Activated CD4-positive, CD25-positive, alpha-beta regulatory T cell treated with anti-CD3 and anti-CD28 coated beads, Interleukin-2, amount 50 U/mL, for 16 hours (primary cell): ENCODE results near the gene PRKAR1B.

Experiments
- DNase-seq: peaks from one replicate; pipeline ENCODE4 v3.0.0-alpha.2; 2020; ENCODE audit warnings: low read depth, low spot score

PRKAR1B gene

GRCh38 chr7:739983-740942, 13.2 kb upstream of the PRKAR1B start:
- DNase-seq, result no peak

DNA sequence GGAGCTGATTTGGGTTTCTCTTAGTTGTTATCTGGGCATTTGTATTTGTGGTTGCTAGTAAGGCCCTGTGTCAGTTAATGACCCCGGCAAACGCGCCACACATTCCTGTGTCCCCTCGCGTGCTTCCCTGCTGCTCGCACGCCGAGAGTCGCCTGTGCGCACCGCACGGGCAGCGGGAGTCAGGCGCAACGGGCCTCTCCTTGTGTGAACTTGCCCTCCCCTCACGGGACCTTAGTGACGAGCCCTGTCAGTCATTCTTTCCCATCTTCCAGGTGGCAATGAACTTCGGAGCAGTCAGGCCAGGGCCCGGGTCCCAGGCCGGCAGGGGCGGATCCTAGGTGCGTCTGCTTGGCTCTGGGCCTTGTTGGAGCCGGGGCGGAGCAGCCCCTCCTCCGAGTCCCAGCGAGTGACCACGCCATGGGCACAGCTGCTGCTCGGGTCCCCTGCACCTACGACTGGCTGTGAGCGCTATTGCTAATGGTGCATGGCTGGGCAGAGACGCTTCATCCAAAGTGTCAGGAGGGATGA, 12.4 kb upstream of the PRKAR1B start:
- no peak for DNase-seq

DNA sequence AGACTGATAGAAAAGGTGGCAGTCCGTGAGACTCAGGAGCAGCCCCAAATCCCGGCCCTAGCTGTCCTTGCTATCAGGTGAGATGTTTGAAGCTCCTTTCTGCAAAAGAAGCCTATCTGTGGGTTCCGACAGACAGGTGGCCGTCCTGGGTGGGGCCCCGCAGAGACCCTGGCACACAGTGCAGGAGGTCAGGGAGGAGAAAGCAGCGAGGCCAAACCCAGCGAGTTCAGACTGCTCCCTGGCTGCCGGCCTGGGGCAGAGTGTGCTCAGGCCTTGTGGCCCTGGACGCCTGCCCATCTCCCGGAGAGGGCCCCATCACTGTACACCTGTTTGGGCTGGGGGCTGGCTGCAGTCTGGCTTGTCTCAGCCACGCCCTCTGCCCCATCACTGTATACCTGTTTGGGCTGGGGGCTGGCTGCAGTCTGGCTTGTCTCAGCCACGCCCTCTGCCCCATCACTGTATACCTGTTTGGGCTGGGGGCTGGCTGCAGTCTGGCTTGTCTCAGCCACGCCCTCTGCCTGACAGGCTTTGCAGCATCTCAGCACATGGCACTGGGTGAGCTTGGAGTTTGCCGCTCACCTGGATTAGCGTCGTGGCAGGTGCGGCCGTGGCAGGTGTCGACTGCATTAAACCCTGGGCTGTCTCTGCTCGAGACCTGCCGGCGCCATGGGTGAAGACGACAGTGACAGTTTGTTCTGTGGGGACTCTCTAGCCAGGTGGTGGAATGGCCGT, 11.8 kb upstream of the PRKAR1B start:
- DNase-seq, result no peak

GRCh38 chr7:738241-738640, 11.2 kb upstream of the PRKAR1B start:
- DNase-seq, result no peak

DNA sequence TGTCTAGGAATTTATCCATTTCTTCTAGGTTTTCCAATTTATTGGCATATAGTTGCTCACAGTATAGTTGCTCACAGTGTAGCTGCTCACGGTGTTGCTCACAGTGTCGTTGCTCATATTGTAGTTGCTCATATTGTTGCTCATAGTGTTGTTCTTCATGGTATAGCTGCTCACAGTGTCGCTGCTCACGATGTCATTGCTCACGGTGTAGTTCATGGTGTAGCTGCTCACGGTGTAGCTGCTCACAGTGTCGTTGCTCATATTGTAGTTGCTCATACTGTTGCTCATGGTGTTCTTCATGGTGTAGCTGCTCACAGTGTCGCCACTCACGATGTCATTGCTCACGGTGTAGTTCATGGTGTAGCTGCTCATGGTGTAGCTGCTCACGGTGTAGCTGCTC, 7.7 kb upstream of the PRKAR1B start:
- no peak for DNase-seq

DNA sequence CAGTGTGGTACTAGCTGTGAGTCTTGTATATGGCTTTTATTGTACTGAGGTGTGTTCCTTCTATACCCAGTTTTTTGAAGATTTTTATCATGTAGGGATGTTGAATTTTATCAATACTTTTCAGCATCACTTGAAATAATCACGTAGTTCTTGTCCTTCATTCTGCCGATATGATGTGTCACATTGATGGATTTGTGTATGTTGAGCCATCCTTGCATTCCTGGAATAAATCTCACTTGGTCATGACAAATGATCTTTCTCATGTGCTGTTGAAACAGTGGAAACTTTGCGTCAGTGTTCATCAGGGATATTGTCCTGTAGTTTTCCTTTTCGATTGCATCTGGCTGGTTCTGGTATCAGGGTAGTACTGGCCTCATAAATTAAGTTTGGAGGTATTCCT, 7.1 kb upstream of the PRKAR1B start:
- no peak for DNase-seq

DNA sequence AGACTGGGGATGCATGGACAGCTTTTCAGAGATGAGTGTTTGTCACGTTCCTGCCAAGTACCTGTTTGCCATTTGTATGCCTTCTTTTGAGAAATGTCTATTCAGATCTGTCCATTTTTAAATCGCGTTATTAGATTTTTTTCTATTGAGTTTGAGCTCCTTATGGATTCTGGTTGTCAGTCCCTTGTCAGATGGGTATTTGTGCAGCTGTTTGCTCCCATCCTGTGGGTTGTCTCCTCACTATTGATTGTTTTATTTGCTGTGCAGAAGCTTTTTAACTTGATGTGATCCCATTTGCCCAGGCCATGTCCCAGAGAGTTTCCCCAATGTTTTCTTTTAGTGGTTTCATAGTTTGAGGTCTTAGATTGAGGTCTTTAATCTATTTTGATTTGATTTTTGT, 5.5 kb upstream of the PRKAR1B start:
- no peak for DNase-seq

DNA sequence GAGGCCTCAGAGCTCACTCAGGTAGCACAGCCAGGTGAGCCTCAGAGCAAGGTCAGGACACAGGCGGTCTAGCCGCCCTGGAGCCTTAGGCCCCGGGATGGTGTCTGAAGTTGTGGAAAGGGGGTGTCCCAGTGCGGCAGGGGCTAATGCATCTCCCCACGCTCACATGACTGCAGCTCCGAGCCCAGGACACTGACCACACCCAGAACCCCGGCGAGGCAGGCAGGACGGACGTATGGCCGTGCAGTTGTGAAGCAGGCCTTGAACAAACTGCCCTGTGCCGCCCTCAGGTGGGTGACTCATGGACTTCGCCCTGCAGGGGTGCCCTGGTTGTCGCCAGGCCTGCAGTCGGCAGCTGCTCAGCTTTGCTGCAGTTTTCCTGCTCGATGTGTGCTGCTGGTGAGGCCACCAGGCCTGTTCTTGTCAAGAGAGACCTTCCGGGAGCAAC, 5.0 kb upstream of the PRKAR1B start:
- DNase-seq, result no peak

DNA sequence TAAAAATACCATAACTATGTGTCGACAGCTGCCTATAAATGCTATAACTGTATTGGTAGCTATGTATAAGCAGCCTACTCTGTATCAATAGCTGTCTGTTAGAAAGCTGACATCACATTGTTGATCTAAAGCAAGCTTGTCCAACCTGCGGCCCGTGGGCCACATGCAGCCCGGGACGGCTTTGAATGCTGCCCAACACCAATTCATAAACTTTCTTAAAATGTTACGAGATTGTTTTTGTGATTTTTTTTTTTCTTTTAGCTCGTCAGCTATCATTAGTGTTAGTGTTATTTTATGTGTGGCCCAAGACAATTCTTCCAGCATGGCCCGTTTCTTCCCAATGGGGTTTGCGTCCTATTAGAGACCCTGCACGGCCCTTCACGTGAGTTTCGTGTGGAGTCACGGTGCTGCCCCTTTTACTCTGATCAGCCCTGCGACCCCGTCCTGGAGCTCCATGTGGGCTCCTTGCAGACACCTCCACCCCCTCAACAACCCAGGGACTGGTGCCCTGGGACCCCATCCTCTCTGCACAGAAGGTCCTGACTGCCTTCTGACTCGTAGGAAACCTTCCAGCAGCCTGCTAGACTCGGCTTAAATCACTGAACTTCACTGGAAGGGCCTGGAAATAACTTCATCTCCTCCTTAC, 4.5 kb upstream of the PRKAR1B start:
- DNase-seq, result no peak

- DNase-seq, result no peak
Observed at GRCh38 chr7:730501-731439, 3.7 kb upstream of the PRKAR1B start.

GRCh38 chr7:729140-730000, 2.3 kb upstream of the PRKAR1B start:
- DNase-seq, result no peak

DNA sequence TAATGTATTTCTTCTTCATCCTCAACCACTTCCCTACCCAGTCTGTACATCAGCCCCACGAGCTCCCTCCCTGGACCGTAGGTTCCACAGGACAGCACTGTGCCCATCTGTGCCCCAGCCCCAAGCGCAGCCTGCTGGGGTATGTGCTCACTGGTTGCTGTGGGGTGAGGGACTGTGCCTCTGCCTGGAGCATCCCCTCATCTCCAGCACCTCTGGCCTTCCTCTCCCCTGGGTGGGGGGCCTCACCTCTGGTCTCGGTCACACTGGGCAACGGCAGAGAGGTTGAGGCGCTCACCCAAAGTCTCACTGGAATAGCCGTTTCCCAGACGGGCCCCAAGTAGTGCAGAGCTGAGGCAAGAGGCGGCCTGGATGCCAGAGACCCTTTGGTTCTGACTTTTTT, 1.5 kb upstream of the PRKAR1B start:
- DNase-seq, result no peak

DNA sequence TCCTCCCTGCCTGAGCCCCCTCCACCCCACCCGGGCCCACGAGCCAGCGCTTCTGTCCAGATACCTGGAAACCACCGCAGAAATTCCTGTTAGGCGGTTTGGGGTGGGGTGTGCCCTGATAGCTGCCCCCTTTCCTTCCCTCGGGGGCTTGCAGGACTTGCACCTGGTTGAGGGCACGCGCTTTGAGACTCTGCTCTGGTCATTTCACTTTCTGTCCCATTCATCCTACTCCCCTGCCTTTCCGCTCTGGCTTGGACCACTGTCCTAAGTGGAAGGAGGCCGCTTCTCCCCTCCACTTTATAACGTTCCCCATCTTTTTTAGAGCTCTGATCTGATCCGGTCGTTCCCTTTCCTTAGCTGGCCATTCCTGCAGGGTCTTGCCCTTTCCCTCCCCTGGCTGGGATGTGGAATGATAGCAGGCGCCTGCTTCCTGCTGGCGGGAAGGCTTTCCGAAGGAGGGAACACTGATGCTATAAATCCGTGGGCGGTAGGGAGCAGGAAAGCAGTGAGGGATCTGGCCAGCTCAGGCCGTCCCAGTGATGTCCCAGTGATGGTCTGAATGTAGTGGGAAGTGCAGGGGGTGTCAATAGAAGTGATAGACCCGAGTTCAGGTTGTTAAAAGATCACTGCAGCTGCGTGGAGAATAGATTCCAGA, 852 bp upstream of the PRKAR1B start:
- no peak for DNase-seq

DNA sequence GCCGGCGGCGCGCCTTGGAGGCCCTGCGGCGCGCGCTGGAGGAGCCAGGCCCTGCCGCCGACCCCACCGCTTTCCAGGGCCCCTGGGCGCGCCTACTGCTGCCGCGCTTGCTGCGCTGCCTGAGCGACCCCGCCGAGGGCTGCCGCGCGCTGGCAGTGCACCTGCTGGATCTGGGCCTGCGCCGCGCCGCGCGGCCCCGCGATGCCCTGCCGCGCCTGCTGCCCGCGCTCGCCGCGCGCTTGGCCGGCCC, 302 bp downstream of the PRKAR1B start:
- no peak for DNase-seq

DNA sequence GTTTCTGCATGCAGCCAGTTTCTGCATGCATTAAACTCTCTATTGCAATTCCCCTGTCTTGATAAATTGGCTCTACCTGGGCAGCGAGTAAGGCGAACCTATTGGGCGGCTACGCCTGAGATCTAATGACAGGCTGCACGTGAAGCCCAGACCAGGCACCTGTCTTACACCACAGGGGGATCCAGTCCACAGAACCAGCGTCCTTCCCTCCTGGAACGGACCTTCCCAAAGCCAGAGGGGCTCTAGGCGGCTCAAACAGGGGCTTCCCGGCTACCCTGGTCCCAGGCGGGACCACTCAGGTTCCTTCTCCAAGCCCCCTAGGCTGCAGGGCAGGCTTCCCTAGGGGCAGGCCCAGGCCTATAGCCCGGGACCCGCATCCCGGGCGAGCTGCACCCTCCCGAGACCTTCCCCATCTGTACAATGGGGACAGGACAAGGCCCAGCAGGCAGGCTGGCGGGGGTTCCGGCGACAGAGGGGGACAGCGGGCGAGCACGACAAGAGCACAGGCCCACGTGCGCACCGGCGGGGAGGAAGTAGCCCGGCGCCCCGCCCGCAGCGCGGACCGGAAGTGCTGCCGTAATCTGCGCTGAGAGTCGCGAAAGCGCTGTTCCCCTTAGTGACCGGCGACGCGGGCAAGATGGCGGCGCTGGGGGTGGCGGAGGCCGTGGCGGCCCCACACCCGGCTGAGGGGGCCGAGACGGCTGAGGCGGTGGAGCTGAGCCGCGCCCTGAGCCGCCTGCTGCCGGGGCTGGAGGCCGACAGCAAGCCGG, 812 bp downstream of the PRKAR1B start, which contains the start of gene DNAAF5:
Gene DNAAF5, plus strand, starts transcription at position 616 of the 770 bp plus-strand sequence. Its CDS starts 22 bp downstream, at position 638.
- DNase-seq, result peak; percentile 77

GRCh38 chr7:725223-726005, 1.7 kb downstream of the PRKAR1B start:
- DNase-seq, result no peak

- no peak for DNase-seq
Observed at GRCh38 chr7:724298-724697, 2.8 kb downstream of the PRKAR1B start.

DNA sequence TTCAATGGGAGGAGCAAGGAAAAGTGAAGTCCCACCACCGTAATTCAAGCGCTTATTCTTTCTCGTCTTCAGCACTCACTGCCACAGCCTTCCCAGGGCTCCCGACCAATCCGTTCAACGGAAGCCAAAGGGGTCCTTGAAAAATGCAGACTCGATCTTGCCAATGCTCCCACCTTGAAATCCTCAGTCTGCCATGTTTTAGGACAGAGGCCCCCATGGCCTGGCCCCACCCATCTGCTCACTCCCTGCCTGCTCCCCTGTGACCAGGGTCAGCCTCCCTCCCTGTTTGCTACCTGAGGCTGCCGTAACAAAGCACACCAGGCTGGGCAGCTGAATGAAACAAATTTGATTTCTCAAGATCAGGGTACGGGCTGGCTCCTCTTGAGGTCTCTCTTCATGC, 3.5 kb downstream of the PRKAR1B start:
- no peak for DNase-seq
